ENCODE data around the gene FAM135A. TPM values are rescaled to one million over a fixed set of nuclear protein-coding genes. Genes with fewer than 3 reads are reported as not detected.

Gene FAM135A
- total RNA-seq, 4 donors from 2014 or later: 52.2 to 119 (median 66.1) TPM

DNA sequence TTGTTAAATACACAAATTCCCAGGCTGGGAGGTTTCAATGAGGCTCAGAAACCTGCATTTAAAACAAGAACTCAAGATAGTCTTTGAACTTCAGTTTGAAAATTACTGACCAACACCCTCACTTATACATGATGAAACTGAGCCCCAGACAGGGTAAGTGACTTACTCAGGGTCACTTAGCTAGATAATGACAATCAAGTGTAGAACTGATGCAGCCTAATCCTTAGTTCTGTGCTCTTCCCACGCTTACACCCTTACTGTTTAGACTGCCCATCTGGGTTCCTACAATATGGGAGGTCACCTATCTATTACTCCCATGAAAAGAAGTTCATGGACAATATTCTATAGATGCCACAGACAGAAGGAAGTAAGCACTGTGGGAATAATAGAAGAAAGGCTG, 24.5 kb upstream of the FAM135A start:
- Histone ChIP-seq H3K4me1 (no peaks in the 10 kb centered on the region), H3K36me3 (no peaks in the 10 kb centered on the region), H3K27me3 (no peaks in the 10 kb centered on the region), H3K4me3 (no peak overlapping the region), H3K9me3 (no peaks in the 10 kb centered on the region), H3K27ac (no peak overlapping the region)
- TF ChIP-seq EP300 (IDR thresholded peaks at IDR 0.05) (no peak), POLR2AphosphoS5 (IDR thresholded peaks at IDR 0.05) (no peak), POLR2A (IDR thresholded peaks at IDR 0.05) (no peak)
- TF ChIP-seq, protein P1, sequence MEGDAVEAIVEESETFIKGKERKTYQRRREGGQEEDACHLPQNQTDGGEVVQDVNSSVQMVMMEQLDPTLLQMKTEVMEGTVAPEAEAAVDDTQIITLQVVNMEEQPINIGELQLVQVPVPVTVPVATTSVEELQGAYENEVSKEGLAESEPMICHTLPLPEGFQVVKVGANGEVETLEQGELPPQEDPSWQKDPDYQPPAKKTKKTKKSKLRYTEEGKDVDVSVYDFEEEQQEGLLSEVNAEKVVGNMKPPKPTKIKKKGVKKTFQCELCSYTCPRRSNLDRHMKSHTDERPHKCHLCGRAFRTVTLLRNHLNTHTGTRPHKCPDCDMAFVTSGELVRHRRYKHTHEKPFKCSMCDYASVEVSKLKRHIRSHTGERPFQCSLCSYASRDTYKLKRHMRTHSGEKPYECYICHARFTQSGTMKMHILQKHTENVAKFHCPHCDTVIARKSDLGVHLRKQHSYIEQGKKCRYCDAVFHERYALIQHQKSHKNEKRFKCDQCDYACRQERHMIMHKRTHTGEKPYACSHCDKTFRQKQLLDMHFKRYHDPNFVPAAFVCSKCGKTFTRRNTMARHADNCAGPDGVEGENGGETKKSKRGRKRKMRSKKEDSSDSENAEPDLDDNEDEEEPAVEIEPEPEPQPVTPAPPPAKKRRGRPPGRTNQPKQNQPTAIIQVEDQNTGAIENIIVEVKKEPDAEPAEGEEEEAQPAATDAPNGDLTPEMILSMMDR (IDR thresholded peaks at IDR 0.05): no peak
- no peak for DNase-seq (ENCODE audit: low spot score in 2 of 2)
- WGBS: 88% methylated on average over 1 of the region's 1 CpG

DNA sequence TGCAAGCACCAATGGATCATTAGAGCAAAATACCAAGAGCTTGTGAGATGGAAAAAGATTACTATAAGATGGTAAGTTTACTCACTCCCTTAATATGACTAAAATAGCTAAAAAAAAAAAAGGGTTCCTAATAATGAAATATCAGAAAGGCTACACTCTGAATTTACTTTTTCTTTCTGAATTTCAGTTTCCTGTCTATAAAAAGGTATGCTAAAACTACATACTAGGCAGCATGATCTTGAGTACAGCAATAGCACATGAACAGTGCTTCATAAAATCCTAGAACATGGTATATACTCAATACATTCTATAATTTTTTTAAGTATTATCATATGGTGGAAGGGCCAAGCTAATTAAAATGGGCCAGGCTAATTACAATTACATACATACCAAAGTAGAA, 24.0 kb upstream of the FAM135A start:
- no peak overlapping the region for H3K27ac ChIP-seq
- H3K4me1 ChIP-seq: no peaks in the 10 kb centered on the region
- TF ChIP-seq EP300 (IDR thresholded peaks at IDR 0.05): no peak
- TF ChIP-seq, protein P1 (IDR thresholded peaks at IDR 0.05): no peak
- TF ChIP-seq POLR2AphosphoS5 (IDR thresholded peaks at IDR 0.05): no peak
- TF ChIP-seq POLR2A (IDR thresholded peaks at IDR 0.05): no peak
- DNase-seq (ENCODE audit: low spot score in 2 of 2): no peak
- H3K27me3 ChIP-seq: no peaks in the 10 kb centered on the region
- no peaks in the 10 kb centered on the region for H3K36me3 ChIP-seq
- no peak overlapping the region for H3K4me3 ChIP-seq
- no peaks in the 10 kb centered on the region for H3K9me3 ChIP-seq

DNA sequence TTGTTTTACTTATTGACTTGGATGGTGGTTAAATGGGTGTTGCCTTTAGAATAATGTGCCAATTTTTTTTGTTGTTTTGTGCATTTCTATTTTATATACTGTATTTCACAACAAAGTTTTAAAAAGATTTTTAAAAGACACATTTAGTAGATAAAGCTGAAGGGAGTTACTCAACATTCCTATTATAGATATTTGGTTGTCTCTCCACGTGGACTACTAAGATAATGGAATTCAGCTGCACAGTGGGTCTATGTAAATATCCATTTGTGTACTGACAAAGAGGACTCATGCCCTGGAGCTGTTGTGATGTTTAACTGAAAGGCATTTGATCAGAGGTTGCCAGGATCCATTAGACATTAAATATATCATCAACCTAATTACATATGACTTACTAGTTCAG, 23.2 kb upstream of the FAM135A start:
- TF ChIP-seq POLR2A (IDR thresholded peaks at IDR 0.05): no peak
- TF ChIP-seq POLR2AphosphoS5 (IDR thresholded peaks at IDR 0.05): no peak
- no peak for TF ChIP-seq EP300 (IDR thresholded peaks at IDR 0.05)
- 23% methylated on average over 1 of the region's 1 CpG for WGBS
- Histone ChIP-seq H3K4me3 (no peak overlapping the region), H3K27ac (no peak overlapping the region), H3K27me3 (no peaks in the 10 kb centered on the region), H3K9me3 (no peaks in the 10 kb centered on the region), H3K36me3 (no peaks in the 10 kb centered on the region), H3K4me1 (peaks cover 4% of the 10 kb centered on the region)
- no peak for DNase-seq (ENCODE audit: low spot score in 2 of 2)

DNA sequence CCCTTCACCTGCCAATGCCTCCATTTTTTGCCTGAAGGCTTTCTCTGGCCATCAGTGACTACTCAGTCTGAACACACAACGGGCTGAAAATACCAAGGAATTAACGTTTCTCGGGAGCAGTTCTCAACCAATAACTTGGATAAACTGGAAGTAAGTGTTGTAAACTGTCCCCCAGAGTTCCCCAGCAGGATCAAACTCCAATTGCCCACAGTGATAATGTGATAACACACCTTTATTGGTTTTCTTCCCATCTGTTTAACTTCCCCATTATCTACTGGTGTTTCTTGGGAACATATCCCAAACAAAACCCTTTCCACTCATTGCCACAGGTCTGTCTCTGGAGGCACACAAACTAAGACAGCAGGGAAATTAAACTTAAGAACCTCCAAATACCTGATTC, 21.8 kb upstream of the FAM135A start:
- Histone ChIP-seq H3K4me1 (peaks cover 17% of the 10 kb centered on the region), H3K27ac (no peak overlapping the region), H3K36me3 (no peaks in the 10 kb centered on the region), H3K4me3 (no peak overlapping the region), H3K27me3 (no peaks in the 10 kb centered on the region), H3K9me3 (no peaks in the 10 kb centered on the region)
- TF ChIP-seq POLR2AphosphoS5 (IDR thresholded peaks at IDR 0.05) (no peak), EP300 (IDR thresholded peaks at IDR 0.05) (no peak), POLR2A (IDR thresholded peaks at IDR 0.05) (no peak)
- TF ChIP-seq, protein P1 (IDR thresholded peaks at IDR 0.05): no peak
- WGBS: 90% methylated on average over 3 of the region's 3 CpGs
- no peak for DNase-seq (ENCODE audit: low spot score in 2 of 2)

DNA sequence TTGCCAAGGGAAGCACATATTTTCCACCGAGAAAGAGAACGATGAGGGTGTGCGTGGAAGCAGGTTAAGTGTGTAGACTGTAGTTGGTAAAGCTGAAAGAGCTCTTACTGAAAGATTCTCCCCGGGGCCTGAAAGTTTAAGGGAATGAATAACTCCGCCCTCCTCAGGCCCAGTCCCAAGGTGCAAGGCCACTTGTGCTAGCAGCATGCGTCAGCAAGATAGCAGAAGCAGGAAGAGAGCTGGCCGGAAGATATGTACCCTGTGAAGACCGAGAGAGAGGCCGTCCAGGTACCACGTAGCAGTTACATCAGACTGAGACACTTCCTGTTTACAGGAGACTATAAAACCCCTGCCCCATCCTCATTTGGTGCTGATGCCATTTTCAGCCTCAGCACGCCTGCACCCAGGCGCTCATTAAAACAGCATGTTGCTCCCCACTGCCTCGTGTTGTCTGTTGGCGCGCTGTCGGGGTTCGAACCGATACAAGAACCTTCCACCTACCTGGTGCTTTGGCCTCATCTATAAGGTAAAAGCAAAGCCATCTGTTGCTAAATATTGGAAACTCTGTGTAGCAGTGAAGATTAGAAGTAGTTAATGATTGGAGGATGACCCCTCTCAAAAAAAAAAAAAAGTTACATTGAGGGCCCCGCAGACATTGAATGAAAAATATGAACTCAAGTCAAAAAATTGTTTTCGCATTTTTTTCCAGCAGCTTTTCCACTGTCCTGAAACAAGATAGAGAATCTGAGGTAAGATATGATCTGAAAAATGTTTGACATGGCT, 18.6 kb upstream of the FAM135A start:
- no peaks in the 10 kb centered on the region for H3K36me3 ChIP-seq
- H3K4me1 ChIP-seq: peaks cover 30% of the 10 kb centered on the region
- no peaks in the 10 kb centered on the region for H3K9me3 ChIP-seq
- DNase-seq (ENCODE audit: low spot score in 2 of 2): no peak
- H3K27me3 ChIP-seq: no peaks in the 10 kb centered on the region
- 93% methylated on average over 20 of the region's 20 CpGs for WGBS
- TF ChIP-seq EP300 (IDR thresholded peaks at IDR 0.05): no peak
- no peak for TF ChIP-seq POLR2A (IDR thresholded peaks at IDR 0.05)
- no peak for TF ChIP-seq POLR2AphosphoS5 (IDR thresholded peaks at IDR 0.05)
- TF ChIP-seq, protein P1 (IDR thresholded peaks at IDR 0.05): no peak
- no peak overlapping the region for H3K4me3 ChIP-seq
- H3K27ac ChIP-seq: no peak overlapping the region

All from suprapubic skin (tissue), 4 donors.